Renal cortical epithelial cell (primary cell): ENCODE results near the gene FRAS1. TPM values are rescaled to one million over a fixed set of nuclear protein-coding genes. Genes with fewer than 3 reads are reported as not detected.
"Not testable (repeated sequence)": the region's sequence is repeated elsewhere in the genome, so short reads cannot be mapped to it uniquely, and the experiment has no call there.

Experiments used
- DNase-seq: peaks from one replicate; pipeline ENCODE4 v3.0.0-alpha.2; 2011; ENCODE audit warnings: low read depth
- total RNA-seq: library from RNA; depleted of rRNA; stranded (reverse); fragments of >200 nt; gene quantifications from 2 replicates; pipeline ENCODE4 v1.2.3, GENCODE V29; 2014

The FRAS1 gene
- total RNA-seq, 1 donor from 2014 or later: 30.3 TPM

- no peak for DNase-seq
Measured at GRCh38 chr4:78099058-78099457, 41.9 kb downstream of the FRAS1 start.

- DNase-seq: peak; percentile 63
Measured at GRCh38 chr4:78100060-78100459, 42.9 kb downstream of the FRAS1 start.

- DNase-seq: peak; percentile 87
Measured at GRCh38 chr4:78119698-78120097, 62.6 kb downstream of the FRAS1 start.

DNA sequence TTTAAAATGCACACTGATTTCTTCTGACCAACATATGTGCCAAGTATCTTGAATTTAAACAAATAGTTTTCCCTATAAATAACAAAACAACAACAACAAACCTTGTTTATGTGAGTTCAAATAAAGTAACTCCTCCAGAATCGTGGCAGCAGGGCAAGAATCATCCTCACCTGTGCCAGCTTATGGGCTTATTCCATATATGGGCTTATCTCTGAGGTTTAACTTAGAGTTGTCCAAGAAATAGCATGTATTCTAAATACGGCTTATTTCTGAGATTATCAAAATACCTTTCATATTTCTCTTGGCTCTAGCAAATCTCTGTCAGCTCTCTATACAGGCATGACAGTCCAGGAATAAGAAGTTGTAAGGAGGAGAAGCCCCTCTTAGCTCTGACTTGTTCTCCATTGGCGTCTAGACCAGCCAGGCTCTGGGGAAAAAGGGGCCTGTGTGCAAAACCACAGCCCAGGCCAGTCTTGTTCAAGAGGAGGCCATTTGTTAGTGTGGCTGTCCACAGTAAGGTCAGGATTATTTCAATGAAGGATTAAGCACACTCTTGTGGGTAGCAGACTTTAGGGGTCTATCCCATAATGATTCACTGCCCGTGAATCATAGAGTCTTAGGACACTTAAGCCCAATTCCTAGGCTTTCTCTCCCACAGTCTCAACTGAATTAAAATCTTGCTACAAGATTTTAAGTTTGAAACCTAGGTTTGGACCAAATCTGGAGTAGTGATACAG, 63.2 kb downstream of the FRAS1 start:
- DNase-seq: no peak

GRCh38 chr4:78121338-78121904, 64.3 kb downstream of the FRAS1 start:
- DNase-seq: peak; percentile 42

DNA sequence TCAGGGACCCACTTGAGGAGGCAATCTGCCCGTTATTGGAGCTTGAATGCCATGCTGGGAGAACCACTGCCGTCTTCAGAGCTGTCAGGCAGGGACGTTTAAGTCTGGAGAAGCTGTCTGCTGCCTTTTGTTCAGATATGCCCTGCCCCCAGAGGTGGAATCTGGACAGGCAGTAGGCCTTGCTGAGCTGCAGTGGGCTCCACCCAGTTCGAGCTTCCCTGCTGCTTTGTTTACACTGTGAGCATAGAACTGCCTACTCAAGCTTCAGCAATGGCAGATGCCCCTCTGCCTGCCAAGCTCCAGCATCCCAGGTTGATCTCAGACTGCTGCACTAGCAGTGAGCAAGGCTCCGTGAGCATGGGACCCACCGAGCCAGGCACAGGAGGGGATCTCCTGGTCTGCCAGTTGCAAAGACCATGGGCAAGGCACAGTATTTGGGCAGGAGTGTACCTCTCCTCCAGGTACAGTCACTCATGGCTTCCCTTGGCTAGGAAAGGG, 68.8 kb downstream of the FRAS1 start:
- DNase-seq: not testable (repeated sequence)

GRCh38 chr4:78129383-78130108, 72.4 kb downstream of the FRAS1 start:
- no peak for DNase-seq

GRCh38 chr4:78131403-78131802, 74.3 kb downstream of the FRAS1 start:
- DNase-seq: peak; percentile 42

GRCh38 chr4:78136109-78137081, 79.3 kb downstream of the FRAS1 start:
- DNase-seq: peak; percentile 33

- no peak for DNase-seq
Measured at GRCh38 chr4:78137532-78137931, 80.4 kb downstream of the FRAS1 start.

- no peak for DNase-seq
Measured at GRCh38 chr4:78138252-78138651, 81.1 kb downstream of the FRAS1 start.

DNA sequence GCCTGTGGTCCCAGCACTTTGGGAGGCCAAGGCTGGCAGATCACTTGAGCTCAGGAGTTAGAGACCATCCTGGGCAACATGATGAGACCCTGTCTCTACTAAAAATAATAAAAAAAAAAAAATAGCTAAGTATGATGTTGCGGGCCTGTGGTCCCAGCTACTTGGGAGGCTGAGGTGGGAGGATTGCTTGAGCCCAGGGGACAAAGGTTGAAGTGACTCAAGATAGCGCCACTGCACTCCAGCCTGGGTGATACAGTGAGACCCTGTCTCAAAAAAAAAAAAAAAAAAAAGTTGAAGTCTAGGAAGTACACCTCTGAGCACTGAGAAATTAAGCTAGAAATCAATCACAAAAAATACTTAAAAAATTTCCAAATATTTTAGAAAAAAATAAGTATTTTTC, 86.5 kb downstream of the FRAS1 start:
- DNase-seq: no peak

GRCh38 chr4:78145008-78145407, 87.9 kb downstream of the FRAS1 start:
- DNase-seq: no peak

GRCh38 chr4:78145622-78146021, 88.5 kb downstream of the FRAS1 start:
- peak; percentile 29 for DNase-seq

- peak; percentile 57 for DNase-seq
Measured at GRCh38 chr4:78149751-78150542, 92.8 kb downstream of the FRAS1 start.

DNA sequence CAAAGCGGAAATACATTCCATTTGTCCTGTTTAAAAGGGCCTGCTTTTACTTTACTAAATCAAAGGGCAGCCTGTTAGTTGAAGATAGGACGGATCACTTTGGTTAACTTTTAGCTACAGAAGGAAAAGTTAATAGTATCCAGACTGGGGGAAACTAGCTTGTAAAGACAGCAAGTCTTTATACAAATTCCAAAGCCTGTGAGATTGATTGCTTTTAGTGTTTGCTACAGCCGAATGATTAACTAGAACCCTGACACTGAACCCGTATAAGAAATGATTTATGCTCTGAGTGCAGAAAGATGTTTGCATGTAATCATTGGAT, 93.4 kb downstream of the FRAS1 start:
- DNase-seq: peak; percentile 73

GRCh38 chr4:78152795-78153194, 95.7 kb downstream of the FRAS1 start:
- DNase-seq: no peak

DNA sequence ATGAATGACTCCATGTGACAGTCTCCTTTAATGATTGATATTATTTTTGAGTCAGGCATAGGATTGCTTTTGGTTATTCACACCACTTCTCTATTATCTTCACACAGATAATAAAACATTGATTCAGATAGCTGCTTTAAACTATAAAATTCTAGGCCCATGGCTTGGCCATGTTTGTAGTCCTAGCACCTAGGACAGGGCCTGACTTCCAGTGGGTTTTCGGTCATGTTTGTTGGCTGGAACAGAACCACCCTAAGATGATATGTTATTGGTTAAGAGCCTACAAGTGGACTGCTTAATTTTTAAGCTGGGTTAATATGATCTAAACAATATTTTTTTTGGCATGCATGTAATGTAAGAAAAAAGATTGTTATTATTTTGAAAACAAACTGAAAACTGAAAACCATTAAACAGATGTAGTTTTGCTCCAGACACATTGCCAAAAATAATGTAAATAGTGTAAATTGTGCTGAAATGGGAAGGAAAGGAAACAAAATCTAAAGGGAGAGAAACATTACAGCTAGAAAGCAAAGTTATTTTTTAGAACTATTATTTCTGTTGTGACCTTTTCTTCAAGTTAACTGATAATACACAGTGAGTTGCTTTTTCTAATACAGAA, 98.0 kb downstream of the FRAS1 start:
- DNase-seq: no peak

- DNase-seq: peak; percentile 56
Measured at GRCh38 chr4:78155616-78156105, 98.5 kb downstream of the FRAS1 start.

GRCh38 chr4:78156520-78156919, 99.4 kb downstream of the FRAS1 start:
- no peak for DNase-seq
